Measurements from ENCODE around the gene GSN.

DNA sequence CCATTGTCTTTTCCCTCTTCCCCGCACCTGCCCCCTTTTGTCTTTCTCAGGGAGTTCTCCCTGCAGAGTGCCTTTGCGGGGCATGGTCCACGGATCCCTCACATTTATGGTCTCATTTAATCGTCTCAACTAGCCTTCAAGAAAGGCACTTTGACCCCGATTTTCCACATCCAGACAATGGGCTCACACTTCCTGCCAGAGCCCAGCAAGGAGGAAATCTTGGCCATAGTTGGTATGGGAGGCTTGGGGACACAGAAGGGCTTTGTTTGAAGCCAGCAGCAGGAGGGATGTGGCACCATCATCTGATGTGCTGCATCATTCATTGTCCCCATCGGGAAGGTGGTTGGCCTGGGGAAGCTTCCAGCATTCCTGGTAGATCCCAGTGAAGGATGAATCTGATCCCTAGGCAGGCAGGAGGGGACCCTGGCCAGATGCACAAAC lies 24.9 kb downstream of the GSN start:
- TF ChIP-seq, protein P1, sequence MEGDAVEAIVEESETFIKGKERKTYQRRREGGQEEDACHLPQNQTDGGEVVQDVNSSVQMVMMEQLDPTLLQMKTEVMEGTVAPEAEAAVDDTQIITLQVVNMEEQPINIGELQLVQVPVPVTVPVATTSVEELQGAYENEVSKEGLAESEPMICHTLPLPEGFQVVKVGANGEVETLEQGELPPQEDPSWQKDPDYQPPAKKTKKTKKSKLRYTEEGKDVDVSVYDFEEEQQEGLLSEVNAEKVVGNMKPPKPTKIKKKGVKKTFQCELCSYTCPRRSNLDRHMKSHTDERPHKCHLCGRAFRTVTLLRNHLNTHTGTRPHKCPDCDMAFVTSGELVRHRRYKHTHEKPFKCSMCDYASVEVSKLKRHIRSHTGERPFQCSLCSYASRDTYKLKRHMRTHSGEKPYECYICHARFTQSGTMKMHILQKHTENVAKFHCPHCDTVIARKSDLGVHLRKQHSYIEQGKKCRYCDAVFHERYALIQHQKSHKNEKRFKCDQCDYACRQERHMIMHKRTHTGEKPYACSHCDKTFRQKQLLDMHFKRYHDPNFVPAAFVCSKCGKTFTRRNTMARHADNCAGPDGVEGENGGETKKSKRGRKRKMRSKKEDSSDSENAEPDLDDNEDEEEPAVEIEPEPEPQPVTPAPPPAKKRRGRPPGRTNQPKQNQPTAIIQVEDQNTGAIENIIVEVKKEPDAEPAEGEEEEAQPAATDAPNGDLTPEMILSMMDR (conservative IDR thresholded peaks at IDR 0.05 in 1 of 2, IDR thresholded peaks at IDR 0.05 in 1 of 2; ENCODE audit: extremely low read depth in 1 of 2, insufficient read depth in 1 of 2, low read depth in 1 of 2, low read length in 2 of 2): no peak
- TF ChIP-seq EZH2 (IDR thresholded peaks at IDR 0.05; ENCODE audit: borderline replicate concordance, low read length): no peak
